ENCODE data around the gene BPIFA2.
A peak's percentile ranks its signal among the peaks of the same experiment; 100 is the strongest.

The BPIFA2 gene

DNA sequence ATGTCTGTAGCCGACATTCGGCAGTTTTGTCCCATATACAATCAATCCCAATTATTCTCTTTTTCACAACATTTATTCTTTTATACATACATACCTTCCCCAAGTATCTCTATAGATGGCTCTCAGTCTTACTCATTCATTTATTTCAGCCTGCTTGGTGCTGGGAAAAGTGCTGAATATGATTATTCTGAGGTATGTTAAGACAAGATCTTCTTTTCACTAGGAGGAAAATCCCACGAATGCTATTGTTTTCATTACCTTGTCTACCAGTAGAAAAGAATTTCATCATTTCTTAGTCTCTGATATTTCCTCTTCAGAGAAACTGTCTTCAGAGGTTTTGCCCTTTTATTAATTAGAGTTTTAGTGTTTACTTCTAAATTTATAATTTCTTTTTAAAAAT is 35.5 kb downstream of the BPIFA2 start:
- no peak for DNase-seq

DNA sequence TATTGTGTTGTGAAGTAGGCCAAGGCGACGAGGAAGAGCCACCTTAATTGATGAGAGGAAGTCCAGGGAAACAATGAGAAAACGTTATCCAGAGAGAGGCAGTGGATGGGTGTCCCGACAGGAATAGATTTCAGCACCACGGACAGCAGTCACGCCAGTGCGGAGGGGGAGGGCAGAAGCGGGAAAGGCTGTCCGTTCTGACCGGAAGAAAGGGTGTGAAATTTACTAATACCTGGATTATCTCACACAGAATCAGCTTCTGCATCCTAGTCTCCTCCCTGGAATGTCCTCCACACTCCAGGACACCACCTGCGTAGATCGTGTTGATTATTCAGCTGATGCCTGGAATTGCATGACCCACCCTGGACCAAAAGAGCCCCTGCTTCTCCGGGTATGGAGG is 41.8 kb downstream of the BPIFA2 start:
- DNase-seq: peak; percentile 15 to 45

DNA sequence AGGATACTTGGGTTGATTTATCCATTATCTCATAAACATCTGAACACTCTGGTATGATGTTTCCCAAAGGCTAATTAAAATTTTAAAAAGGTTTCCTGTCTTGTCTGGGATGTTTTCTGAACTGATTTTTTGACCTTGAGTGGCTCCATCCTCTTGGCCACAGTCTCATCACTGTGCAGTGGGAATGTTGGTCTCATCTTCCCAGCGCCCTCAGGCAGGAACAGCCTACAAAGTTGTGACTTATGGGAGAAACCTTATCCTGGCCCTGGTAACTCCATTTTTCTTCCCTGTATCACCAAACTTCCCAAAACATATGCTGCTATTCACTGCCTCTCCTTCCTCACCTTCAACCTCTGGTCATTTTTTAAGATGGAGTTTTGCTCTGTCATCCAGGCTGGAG is 42.4 kb downstream of the BPIFA2 start:
- no peak for DNase-seq

DNA sequence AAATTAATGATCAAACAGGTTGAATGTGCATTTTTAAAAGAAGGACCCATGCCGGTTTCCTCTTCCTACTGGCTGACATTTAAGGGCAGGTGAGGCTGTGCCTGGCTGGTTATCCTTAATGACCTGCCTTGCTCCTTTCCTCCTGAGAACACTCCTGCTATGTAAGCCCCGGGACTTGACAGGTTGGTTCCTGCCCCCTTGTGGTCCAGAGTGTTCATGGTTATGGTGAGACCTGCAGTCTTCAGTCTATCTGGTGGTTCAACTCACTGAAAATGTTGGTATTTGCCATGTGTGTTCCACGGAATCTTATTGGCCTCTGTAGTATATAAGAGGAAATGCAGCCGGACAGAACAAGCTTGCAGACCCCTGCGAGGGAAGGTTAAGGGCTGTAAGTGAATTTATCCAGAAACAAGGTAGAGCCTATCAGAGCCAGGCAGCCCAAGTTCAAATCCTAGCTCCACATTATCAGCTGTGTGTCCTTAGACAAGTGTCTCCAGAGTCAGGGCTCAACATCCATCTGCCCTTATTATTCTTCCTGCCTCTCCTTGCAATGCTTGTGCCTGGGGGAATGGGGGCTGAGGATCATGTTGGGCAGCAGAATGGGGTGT is 44.0 kb downstream of the BPIFA2 start:
- DNase-seq: peak; percentile 13 to 24

DNA sequence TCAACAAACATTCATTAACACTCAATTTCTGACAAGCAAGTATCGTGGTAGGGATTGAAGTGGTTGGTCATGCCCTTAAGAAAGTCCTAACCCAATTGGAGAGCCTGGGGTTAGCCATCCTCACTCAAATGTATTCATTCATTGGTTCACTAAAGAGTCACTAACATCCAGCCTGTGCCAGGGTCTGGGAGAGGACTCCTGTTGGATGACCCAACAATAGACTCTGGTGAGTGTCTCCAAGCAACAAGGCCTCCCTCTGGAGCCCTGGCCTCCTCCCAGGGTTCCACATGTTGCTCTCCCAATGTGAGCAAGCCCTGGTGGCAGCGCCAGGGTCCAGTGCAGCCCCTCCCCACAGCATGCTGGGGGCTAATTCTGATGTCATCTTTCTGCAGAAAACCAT is 49.1 kb downstream of the BPIFA2 start, which contains the start of gene BPIFA3:
TSS of gene BPIFA3 (plus strand) at position 301 of the 400 bp plus-strand sequence. CDS start 185 bp downstream, outside the sequence.
- DNase-seq: no peak

DNA sequence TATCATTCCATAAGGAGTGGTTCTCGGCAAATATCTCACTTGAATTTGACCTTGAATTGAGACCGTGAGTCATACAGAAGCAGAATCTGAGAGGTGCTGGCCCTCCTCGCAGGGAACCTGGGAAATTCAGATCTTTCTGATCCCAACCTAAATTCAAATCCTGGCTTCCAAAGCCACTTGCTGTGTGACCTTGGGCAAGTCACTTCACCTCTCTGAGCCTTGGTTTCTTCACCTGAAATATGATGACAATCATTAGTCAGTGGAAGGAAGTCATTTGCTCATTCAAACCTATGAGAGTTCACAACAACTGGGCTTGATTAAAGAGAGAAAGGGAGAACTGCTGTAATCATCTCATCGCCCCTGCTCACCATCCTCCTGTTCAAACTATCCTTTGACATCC is 56.4 kb downstream of the BPIFA2 start:
- no peak for DNase-seq

DNA sequence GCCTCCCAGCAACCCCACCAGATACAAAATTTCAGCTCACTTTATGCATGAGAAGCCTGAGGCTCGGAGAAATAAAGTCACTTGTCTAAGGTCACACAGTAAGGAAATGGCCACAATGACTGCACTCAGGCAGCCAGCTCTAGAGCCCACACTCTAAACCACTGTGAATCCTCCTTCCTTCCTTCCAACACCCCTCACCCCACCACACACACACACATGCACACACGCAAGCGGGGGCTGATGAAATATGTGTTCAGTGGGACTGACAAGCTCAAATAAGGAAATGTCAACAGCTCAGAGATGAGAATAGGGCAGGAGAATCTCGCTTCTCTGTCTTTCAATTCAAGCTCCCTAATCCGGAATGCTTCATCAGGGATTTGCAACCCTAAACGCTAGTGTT is 61.9 kb downstream of the BPIFA2 start:
- peak; percentile 2 to 13 for DNase-seq

All from inflammatory macrophage treated with lipopolysaccharide for 1 hour (primary cell).